ENCODE measurements around the gene ISG20. TPM values are rescaled to one million over a fixed set of nuclear protein-coding genes. Genes with fewer than 3 reads are reported as not detected.

ISG20 gene
- total and polyA plus RNA-seq, 8 donors: 3.0 to 14.2 (median 7.2) TPM

DNA sequence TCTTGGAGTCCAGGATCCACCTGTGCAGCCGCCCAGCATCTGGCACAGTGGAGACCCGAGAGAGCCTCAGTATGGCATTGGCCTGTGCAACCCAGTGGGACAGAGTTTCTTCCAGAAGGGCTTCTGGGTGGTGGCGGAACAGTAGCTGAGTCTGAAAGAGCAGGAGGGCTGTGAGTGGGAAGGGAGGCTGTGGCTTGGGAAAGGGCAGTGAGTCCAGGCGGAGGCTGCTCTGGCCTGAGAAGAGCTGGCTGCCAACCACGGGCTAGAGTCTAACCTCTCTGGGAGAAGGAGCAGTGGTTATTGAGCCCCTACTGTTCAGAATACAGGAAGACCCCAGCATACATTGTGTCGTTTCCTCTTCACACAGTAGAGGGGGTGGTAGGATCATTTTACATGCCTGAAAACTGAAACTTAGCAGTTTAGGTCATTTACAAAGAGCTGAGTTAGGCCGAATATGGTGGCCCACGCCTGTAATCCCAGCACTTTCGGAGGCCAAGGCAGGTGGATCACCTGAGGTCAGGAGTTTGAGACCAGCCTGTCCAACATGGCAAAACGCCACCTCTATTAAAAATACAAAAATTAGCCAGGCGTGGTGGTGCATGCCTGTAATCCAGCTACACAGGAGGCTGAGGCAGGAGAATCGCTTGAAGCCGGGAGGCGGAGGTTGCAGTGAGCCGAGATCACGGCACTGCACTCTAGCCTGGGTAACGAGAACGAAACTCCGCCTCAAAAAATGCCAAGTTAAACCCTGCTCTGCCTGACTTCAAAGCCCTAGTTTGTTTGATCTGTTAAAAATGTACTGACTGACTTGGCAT lies 14.5 kb upstream of the ISG20 start:
- peaks cover 0 to 33% (median 20%) of the 10 kb centered on the region in 3 donors for H3K36me3 ChIP-seq
- peak in 1 of 6 donors; percentile 46 for DNase-seq
- intact Hi-C loops (cut with DNase I): no loop called here
- 45 to 50% methylated on average over 19 of the region's 19 CpGs for WGBS, 2 donors
- no peak for FAIRE-seq
- peak in 1 of 4 donors; percentile 13 for TF ChIP-seq CTCF (IDR thresholded peaks at IDR 0.05)
- no peaks in the 10 kb centered on the region for H3K27me3 ChIP-seq
- H3K9me3 ChIP-seq: no peaks in the 10 kb centered on the region
- H3K4me3 ChIP-seq: peak overlapping the region in 1 of 4 donors; percentile 17
- peak overlapping the region in 2 of 4 donors; percentile 22 to 43 for H3K27ac ChIP-seq
- peak; percentile 12 to 55 (median 38) for ATAC-seq
- H3K4me1 ChIP-seq: peaks cover 27 to 30% (median 29%) of the 10 kb centered on the region in 3 donors

DNA sequence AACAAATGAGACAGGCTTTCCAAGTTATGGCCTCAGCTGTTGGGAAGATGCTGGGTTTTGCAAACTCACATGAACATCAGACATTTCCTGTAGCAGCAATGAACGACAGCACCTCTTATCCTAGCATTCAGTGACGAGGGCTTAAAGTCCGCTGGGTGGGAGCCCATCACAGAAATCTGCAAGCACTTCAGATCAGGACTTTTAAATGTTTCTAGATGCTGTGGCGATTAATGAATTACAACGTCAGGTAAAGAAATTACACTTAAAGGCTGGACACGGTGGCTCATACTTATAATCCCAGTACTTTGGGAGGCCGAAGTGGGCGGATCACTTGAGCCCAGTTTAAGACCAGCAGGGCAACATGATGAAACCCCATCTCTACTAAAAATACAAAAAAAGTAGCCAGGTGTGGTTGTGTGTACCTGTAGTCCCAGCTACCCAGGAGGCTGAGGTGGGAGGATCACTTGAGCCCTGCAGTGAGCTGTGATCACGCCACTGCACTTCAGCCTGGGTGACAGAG lies 13.8 kb upstream of the ISG20 start:
- H3K27ac ChIP-seq: peak overlapping the region in 2 of 4 donors; percentile 22 to 43
- FAIRE-seq: no peak
- intact Hi-C loops (cut with DNase I): no loop called here
- no peak for DNase-seq
- peaks cover 27 to 30% (median 29%) of the 10 kb centered on the region in 3 donors for H3K4me1 ChIP-seq
- H3K9me3 ChIP-seq: no peaks in the 10 kb centered on the region
- no peak for TF ChIP-seq CTCF (IDR thresholded peaks at IDR 0.05)
- 56 to 65% methylated on average over 9 of the region's 9 CpGs for WGBS, 2 donors
- H3K36me3 ChIP-seq: peaks cover 0 to 40% (median 21%) of the 10 kb centered on the region in 3 donors
- no peak overlapping the region for H3K4me3 ChIP-seq
- no peaks in the 10 kb centered on the region for H3K27me3 ChIP-seq
- no peak for ATAC-seq

DNA sequence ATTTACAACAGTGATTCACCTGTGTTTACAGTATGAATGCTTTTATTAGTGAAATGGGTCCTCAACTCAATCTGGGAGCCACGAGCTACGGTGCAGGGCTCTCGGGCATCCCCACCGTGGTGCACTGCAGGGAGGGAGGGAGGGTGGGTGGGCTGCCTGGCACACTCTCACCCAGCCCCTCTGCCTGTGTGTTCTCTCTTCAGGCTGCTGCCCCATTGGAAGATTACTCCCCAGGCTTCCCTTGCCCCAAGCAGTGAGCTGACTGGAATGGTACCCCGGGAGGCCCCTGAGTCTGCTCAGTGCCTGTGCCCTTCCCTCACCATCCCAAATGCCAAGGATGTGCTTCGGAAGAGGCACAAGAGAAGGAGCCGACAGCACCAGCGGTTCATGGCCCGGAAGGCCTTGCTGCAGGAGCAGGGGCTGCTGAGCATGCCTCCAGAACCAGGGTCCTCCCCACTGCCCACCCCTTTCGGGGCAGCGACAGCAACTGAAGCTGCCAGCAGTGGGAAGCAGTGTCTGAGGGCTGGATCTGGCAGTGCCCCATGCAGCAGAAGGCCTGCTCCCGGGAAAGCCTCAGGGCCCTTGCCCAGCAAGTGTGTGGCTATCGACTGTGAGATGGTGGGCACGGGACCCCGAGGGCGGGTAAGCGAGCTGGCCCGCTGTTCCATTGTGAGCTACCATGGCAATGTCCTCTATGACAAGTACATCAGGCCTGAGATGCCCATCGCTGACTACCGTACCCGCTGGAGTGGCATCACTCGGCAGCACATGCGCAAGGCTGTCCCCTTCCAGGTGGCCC lies 12.7 kb upstream of the ISG20 start:
- WGBS, 2 donors: 86 to 88% methylated on average over 23 of the region's 23 CpGs
- FAIRE-seq (no peak), DNase-seq (peak in 1 of 6 donors; percentile 45), ATAC-seq (no peak)
- Histone ChIP-seq H3K27me3 (no peaks in the 10 kb centered on the region), H3K36me3 (peaks cover 0 to 51% (median 28%) of the 10 kb centered on the region in 3 donors), H3K4me1 (peaks cover 27 to 30% (median 29%) of the 10 kb centered on the region in 3 donors), H3K9me3 (no peaks in the 10 kb centered on the region), H3K27ac (no peak overlapping the region), H3K4me3 (no peak overlapping the region)
- TF ChIP-seq CTCF (IDR thresholded peaks at IDR 0.05): no peak
- intact Hi-C loops (cut with DNase I): no loop called here

DNA sequence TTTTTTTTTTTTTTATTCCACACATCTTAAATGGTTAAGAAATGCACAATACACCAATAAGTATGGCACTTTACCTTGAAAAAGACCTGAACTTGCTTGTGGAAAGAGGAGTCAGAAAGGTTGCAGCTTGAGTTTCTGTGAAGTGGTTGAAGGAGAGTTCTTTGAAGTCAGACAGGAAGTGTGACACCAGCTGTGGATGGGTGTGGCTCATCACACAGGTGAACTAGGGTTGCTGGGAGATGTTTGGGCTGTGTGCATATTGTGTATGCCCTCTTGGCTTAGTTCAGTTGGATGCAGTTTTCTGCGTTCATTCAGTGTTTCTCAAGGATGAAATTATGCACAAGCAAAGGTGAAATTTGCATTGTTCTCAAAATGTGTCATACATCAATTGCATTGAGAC lies 11.4 kb upstream of the ISG20 start:
- WGBS, 2 donors: 79 to 85% methylated on average over 1 of the region's 1 CpG
- Histone ChIP-seq H3K27me3 (no peaks in the 10 kb centered on the region), H3K27ac (no peak overlapping the region), H3K36me3 (peaks cover 0 to 55% (median 28%) of the 10 kb centered on the region in 3 donors), H3K4me1 (peaks cover 27 to 29% (median 29%) of the 10 kb centered on the region in 3 donors), H3K4me3 (no peak overlapping the region), H3K9me3 (no peaks in the 10 kb centered on the region)
- ATAC-seq (no peak), FAIRE-seq (no peak), DNase-seq (no peak)
- no peak for TF ChIP-seq CTCF (IDR thresholded peaks at IDR 0.05)
- intact Hi-C loops (cut with DNase I): no loop called here
